ENCODE data around the gene C1QB.
"Not testable (repeated sequence)": the region's sequence is repeated elsewhere in the genome, so short reads cannot be mapped to it uniquely, and the experiment has no call there.

C1QB gene

GRCh38 chr1:22666412-22666811 is 13.4 kb downstream of the C1QB start:
- no peak for DNase-seq (ENCODE audit: low spot score)

GRCh38 chr1:22668840-22669239 is 15.8 kb downstream of the C1QB start:
- DNase-seq (ENCODE audit: low spot score) = not testable (repeated sequence)

GRCh38 chr1:22670352-22670975 is 17.4 kb downstream of the C1QB start:
- no peak for DNase-seq (ENCODE audit: low spot score)

- no peak for DNase-seq (ENCODE audit: low spot score)
Observed at GRCh38 chr1:22671999-22672398, 19.0 kb downstream of the C1QB start.

- peak; percentile 63 for DNase-seq (ENCODE audit: low spot score)
Observed at GRCh38 chr1:22673486-22674409, 20.7 kb downstream of the C1QB start.

GRCh38 chr1:22674410-22674749 is 21.3 kb downstream of the C1QB start:
- no peak for DNase-seq (ENCODE audit: low spot score)

GRCh38 chr1:22676151-22676550 is 23.1 kb downstream of the C1QB start:
- DNase-seq (ENCODE audit: low spot score) = not testable (repeated sequence)

GRCh38 chr1:22676916-22677583 is 24.0 kb downstream of the C1QB start:
- no peak for DNase-seq (ENCODE audit: low spot score)

GRCh38 chr1:22677931-22678896 is 25.2 kb downstream of the C1QB start:
- DNase-seq (ENCODE audit: low spot score) = no peak

GRCh38 chr1:22680726-22681125 is 27.7 kb downstream of the C1QB start:
- peak; percentile 13 for DNase-seq (ENCODE audit: low spot score)

GRCh38 chr1:22681556-22682276 is 28.7 kb downstream of the C1QB start:
- no peak for DNase-seq (ENCODE audit: low spot score)

GRCh38 chr1:22683547-22683946 is 30.5 kb downstream of the C1QB start:
- DNase-seq (ENCODE audit: low spot score) = no peak

GRCh38 chr1:22685591-22686059 is 32.6 kb downstream of the C1QB start:
- no peak for DNase-seq (ENCODE audit: low spot score)

GRCh38 chr1:22687191-22687590 is 34.2 kb downstream of the C1QB start:
- DNase-seq (ENCODE audit: low spot score) = no peak

GRCh38 chr1:22688466-22688865 is 35.4 kb downstream of the C1QB start:
- no peak for DNase-seq (ENCODE audit: low spot score)

- peak; percentile 73 for DNase-seq (ENCODE audit: low spot score)
Observed at GRCh38 chr1:22689505-22689904, 36.5 kb downstream of the C1QB start.

- no peak for DNase-seq (ENCODE audit: low spot score)
Observed at GRCh38 chr1:22691031-22691753, 38.2 kb downstream of the C1QB start.

GRCh38 chr1:22694172-22694571 is 41.1 kb downstream of the C1QB start:
- no peak for DNase-seq (ENCODE audit: low spot score)

GRCh38 chr1:22696610-22697009 is 43.6 kb downstream of the C1QB start:
- DNase-seq (ENCODE audit: low spot score) = no peak

GRCh38 chr1:22697980-22698379 is 44.9 kb downstream of the C1QB start:
- no peak for DNase-seq (ENCODE audit: low spot score)
